Measurements from ENCODE around the gene TRAF2. TPM values are rescaled to one million over a fixed set of nuclear protein-coding genes. Genes with fewer than 3 reads are reported as not detected.
A peak's percentile ranks its signal among the peaks of the same experiment; 100 is the strongest.

TRAF2 gene
- total and polyA plus RNA-seq, 9 of the 15 experiments (the other 6 are each of a cell fraction or from before 2014, with no cell fraction given), result 0.24 to 45.2 (median 18.0) TPM

GRCh38 chr9:136885950-136886578 is at the start of gene TRAF2 (continued):
- peak; percentile 89 for TF ChIP-seq RREB1 (CRISPR knock-in tag; IDR thresholded peaks at IDR 0.05)
- TF ChIP-seq EWSR1 (IDR thresholded peaks at IDR 0.05; ENCODE audit: borderline replicate concordance, low read depth, partially characterized antibody), result no peak
- no peak for TF ChIP-seq ZNF79 (CRISPR knock-in tag; IDR thresholded peaks at IDR 0.05; ENCODE audit: low read depth)
- TF ChIP-seq GABPA (tag; conservative IDR thresholded peaks at IDR 0.05; ENCODE audit: low read depth), result peak; percentile 75
- peak; percentile 71; the same call in 1 of the 2 replicates for TF ChIP-seq MTA1 (IDR thresholded peaks at IDR 0.05; ENCODE audit: borderline replicate concordance)
- TF ChIP-seq HDAC6 (IDR thresholded peaks at IDR 0.05; ENCODE audit: low read depth, low read length), result no peak
- TF ChIP-seq BMI1 (IDR thresholded peaks at IDR 0.05; ENCODE audit: low read length), result no peak
- TF ChIP-seq HNRNPLL (IDR thresholded peaks at IDR 0.05; ENCODE audit: low read depth, low read length, poor library complexity, severe bottlenecking), result peak; percentile 77
- peak; percentile 96 for TF ChIP-seq CHD2 (IDR thresholded peaks at IDR 0.05; ENCODE audit: low read depth, low read length)
- peak; percentile 89 for TF ChIP-seq POLR2A (conservative IDR thresholded peaks at IDR 0.05)
- TF ChIP-seq RHOXF2B (CRISPR knock-in tag; conservative IDR thresholded peaks at IDR 0.05), result 0 out of 2 replicates have a peak, but pooled peaks have one; percentile 84
- TF ChIP-seq MTA3 (IDR thresholded peaks at IDR 0.05; ENCODE audit: borderline replicate concordance), result peak; percentile 96
- TF ChIP-seq FOXO4 (CRISPR knock-in tag; IDR thresholded peaks at IDR 0.05), result 0 out of 2 replicates have a peak, but pooled peaks have one; percentile 40
- TF ChIP-seq ZC3H8 (IDR thresholded peaks at IDR 0.05), result no peak
- peak; percentile 100 for TF ChIP-seq NFYB (IDR thresholded peaks at IDR 0.05; ENCODE audit: extremely low read depth, insufficient read length)
- TF ChIP-seq POLR2AphosphoS5 (IDR thresholded peaks at IDR 0.05; ENCODE audit: control insufficient read depth, insufficient read depth, low read depth, low read length), result peak; percentile 69
- TF ChIP-seq ZNF766 (CRISPR knock-in tag; conservative IDR thresholded peaks at IDR 0.05), result no peak
- peak; percentile 64; the same call in 1 of the 2 replicates for TF ChIP-seq SIN3B (IDR thresholded peaks at IDR 0.05; ENCODE audit: low read depth)
- no peak for TF ChIP-seq LEF1 (IDR thresholded peaks at IDR 0.05)
- 0 out of 2 replicates have a peak, but pooled peaks have one; percentile 13 for TF ChIP-seq JUND (IDR thresholded peaks at IDR 0.05; ENCODE audit: borderline replicate concordance, low read depth, low read length)
- no peak for TF ChIP-seq JUND (tag; IDR thresholded peaks at IDR 0.05; ENCODE audit: borderline replicate concordance, low read depth, low read length)
- peak; percentile 82 for TF ChIP-seq L3MBTL2 (IDR thresholded peaks at IDR 0.05)
- TF ChIP-seq ILK (tag; IDR thresholded peaks at IDR 0.05; ENCODE audit: borderline replicate concordance, low read depth), result no peak
- TF ChIP-seq ZC3H4 (CRISPR knock-in tag; IDR thresholded peaks at IDR 0.05; ENCODE audit: borderline replicate concordance), result no peak
